Natural killer cell (primary cell): ENCODE results near the gene ARF5. TPM values are rescaled to one million over a fixed set of nuclear protein-coding genes. Genes with fewer than 3 reads are reported as not detected.

Source experiments
- ATAC-seq, 3 donors: fragments of 150-1000 bp in 2 of 3; fragments of 200-7000 bp in 1 of 3; cut with Tn5 transposase; 1 replicate in 1 of 3; 2 replicates in 2 of 3; pipeline ENCODE4 v1.10.0; 2021; ENCODE audit warnings: mild to moderate bottlenecking in 2 of 3, moderate library complexity in 2 of 3
- DNase-seq, 2 donors: peaks; one replicate each; pipeline versions ENCODE4 v3.0.0 to v3.0.0-alpha.2; 2013 to 2021; ENCODE audit warnings: mixed read lengths in 1 of 2
- H3K27ac ChIP-seq: one replicate; pipeline ENCODE4 v1.5.1; 2013; ENCODE audit warnings: mild to moderate bottlenecking, low read length
- H3K27me3 ChIP-seq: one replicate; pipeline ENCODE4 v1.6.1; 2013; ENCODE audit warnings: low read length; ENCODE audit not compliant: control insufficient read depth, insufficient read depth
- H3K36me3 ChIP-seq: one replicate; pipeline ENCODE4 v1.6.1; 2013; ENCODE audit warnings: low read length; ENCODE audit not compliant: control insufficient read depth, insufficient read depth
- H3K4me1 ChIP-seq: one replicate; pipeline ENCODE4 v1.6.1; 2013; ENCODE audit warnings: low read length; ENCODE audit not compliant: control insufficient read depth, insufficient read depth
- H3K4me3 ChIP-seq: one replicate; pipeline ENCODE4 v1.5.1; 2013; ENCODE audit warnings: low read length
- H3K9me3 ChIP-seq: one replicate; pipeline ENCODE4 v1.6.1; 2013; ENCODE audit warnings: low read length; ENCODE audit not compliant: control insufficient read depth, insufficient read depth
- H3K27ac Mint-ChIP-seq, 2 donors: one replicate each; pipeline ENCODE4 v1.8.0; 2022; ENCODE audit warnings: mild to moderate bottlenecking in 2 of 2, mixed read lengths in 2 of 2, moderate library complexity in 1 of 2
- H3K27me3 Mint-ChIP-seq, 2 donors: one replicate each; pipeline ENCODE4 v1.8.0; 2022; ENCODE audit warnings: low read depth in 2 of 2, mixed read lengths in 2 of 2
- H3K36me3 Mint-ChIP-seq: one replicate; pipeline ENCODE4 v1.8.0; 2022; ENCODE audit warnings: mixed read lengths
- H3K4me1 Mint-ChIP-seq, 2 donors: one replicate each; pipeline ENCODE4 v1.8.0; 2022; ENCODE audit warnings: mixed read lengths in 2 of 2
- H3K4me3 Mint-ChIP-seq: one replicate; pipeline ENCODE4 v1.8.0; 2022; ENCODE audit warnings: mild to moderate bottlenecking, moderate library complexity, mixed read lengths
- H3K9me3 Mint-ChIP-seq, 2 donors: one replicate each; pipeline ENCODE4 v1.8.0; 2022; ENCODE audit warnings: mixed read lengths in 2 of 2
- CTCF ChIP-seq: fragments of 200-600 bp; IDR thresholded peaks from one replicate; pipeline ENCODE4 v1.8.0; 2022; ENCODE audit warnings: antibody characterized with exemption
- intact Hi-C: fragments of 100-400 bp; cut with micrococcal nuclease; formaldehyde crosslinking; loops from one replicate; pipeline ENCODE4 v1.14.2; 2022
- total RNA-seq, 4 donors: library from RNA; stranded (reverse); fragments of 120-200 nt in 1 of 4; gene quantifications; one replicate each; pipeline versions ENCODE4 v1.2.3 to v1.2.4, GENCODE V29; 2013 to 2022

ARF5 gene
- total RNA-seq, 3 donors from 2014 or later (not counting 1 experiment from before 2014, with no cell fraction given) = 102 to 121 (median 109) TPM

GRCh38 chr7:127638197-127638596, 50.0 kb downstream of the ARF5 start:
- no peak overlapping the region for H3K4me3 ChIP-seq
- no peaks in the 10 kb centered on the region for H3K36me3 Mint-ChIP-seq
- no peaks in the 10 kb centered on the region for H3K4me1 ChIP-seq
- intact Hi-C loops = no loop called here
- H3K4me1 Mint-ChIP-seq = no peaks in the 10 kb centered on the region
- no peaks in the 10 kb centered on the region for H3K36me3 ChIP-seq
- no peaks in the 10 kb centered on the region for H3K9me3 ChIP-seq
- DNase-seq (no peak), ATAC-seq (no peak)
- no peak for TF ChIP-seq CTCF
- H3K4me3 Mint-ChIP-seq = no peak overlapping the region
- no peak overlapping the region for H3K27ac Mint-ChIP-seq
- H3K27me3 ChIP-seq = peaks cover 5% of the 10 kb centered on the region
- H3K27ac ChIP-seq = no peak overlapping the region
- H3K27me3 Mint-ChIP-seq = peaks cover 28 to 58% of the 10 kb centered on the region in 2 donors
- H3K9me3 Mint-ChIP-seq = no peaks in the 10 kb centered on the region

Other genes with a start within 250 kb of the ARF5 start
- gene ZNF800, start 195.7 kb upstream of the ARF5 start, total RNA-seq = 100 to 1,000 TPM in 2 of 3 donors, 10 to 100 TPM in 1; 93.3 to 107 (median 101) TPM
- gene GCC1, start 2.8 kb upstream of the ARF5 start, total RNA-seq = 10 to 100 TPM; 26.1 to 32.1 (median 28.7) TPM
- gene FSCN3, start 5.3 kb downstream of the ARF5 start, total RNA-seq = 1 to 10 TPM; 2.5 to 5.3 (median 3.8) TPM
- not detected for gene PAX4, start 29.7 kb downstream of the ARF5 start, total RNA-seq
- gene SND1, start 63.8 kb downstream of the ARF5 start, total RNA-seq = 100 to 1,000 TPM; 149 to 188 (median 149) TPM